Esophagus mucosa (tissue), 1 donor: ENCODE results near the gene NTRK1. TPM values are rescaled to one million over a fixed set of nuclear protein-coding genes. Genes with fewer than 3 reads are reported as not detected.

Experiments used
- ATAC-seq: fragments of 200-7000 bp; cut with Tn5 transposase; one replicate; pipeline ENCODE4 v1.9.1; 2020
- total RNA-seq: library from RNA; stranded (reverse); gene quantifications from one replicate; pipeline ENCODE4 v1.2.4, GENCODE V29; 2023
- donor health status: DM: yes; HTN: yes; CAD: no.

Gene NTRK1
- total RNA-seq, 1 donor from 2014 or later = 0.16 TPM

DNA sequence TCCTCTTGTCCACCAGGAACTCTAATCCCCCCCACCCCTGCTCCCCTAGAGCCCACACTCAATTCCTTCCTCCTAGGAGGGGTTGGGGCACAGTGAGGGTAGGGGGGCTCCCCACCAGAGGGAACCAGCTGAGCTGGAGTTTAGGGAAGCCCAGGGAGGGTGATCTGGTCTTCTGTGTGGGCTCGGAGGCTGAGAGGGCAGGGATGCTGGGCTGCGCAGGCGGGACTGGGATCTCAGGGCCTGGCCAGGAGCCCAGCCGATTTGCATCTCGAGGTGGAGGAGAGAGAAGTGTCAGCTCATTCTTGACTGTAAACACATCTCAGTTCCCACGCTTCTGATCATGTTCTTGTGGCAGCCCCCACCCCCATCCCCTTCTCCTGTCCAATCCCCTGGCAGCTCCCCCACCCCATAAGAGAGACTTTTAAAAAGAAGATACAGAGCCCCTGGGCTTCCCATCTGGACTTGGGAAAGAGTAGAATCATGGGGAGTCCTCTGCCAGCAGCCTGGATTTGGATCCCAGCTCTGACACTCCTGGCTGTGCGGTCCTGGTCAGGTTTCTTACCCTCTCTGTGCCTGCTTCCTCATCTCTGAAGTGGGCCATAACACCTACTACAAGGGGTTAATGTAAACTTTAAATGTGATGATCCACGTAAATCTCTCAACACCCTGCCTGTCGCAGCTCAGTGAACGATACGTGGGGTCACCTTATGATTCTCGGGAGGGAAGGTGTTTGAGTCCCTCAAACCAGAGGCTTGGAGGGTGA is 39.5 kb downstream of the NTRK1 start:
- no peak for ATAC-seq

DNA sequence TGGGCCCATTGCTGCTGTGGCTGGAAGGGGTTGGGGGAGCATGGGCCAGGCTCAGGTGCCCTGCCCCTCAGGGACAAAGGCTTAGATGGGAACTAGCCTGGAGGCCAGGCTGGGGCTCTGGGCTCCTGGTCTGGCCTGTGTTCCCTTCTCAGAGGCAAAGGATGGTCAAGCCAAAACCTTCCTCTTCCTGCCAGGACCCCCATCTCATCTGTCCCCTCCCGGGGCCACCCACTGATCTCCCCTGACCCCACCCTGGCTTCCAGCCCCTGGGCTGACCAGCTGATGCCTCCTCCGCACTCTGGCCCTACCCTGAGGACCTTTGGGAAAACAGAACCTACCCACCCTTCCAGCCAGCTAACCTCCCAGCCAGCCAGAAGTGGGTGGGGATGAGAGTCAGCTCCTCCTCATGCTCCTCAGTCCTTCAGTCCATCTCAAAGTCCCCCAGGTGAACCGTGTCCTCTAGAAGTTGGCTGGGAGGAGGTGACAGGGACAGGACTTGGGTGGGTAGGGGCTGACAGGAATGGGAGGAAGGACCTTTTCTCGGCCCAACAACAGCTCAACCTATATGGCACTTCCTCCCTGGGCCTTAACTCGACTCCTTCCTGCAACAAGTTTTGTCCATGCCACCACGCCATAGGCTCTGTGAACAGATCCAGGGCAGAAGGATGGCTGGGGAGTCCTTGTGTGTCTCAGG is 40.4 kb downstream of the NTRK1 start:
- ATAC-seq = no peak

- ATAC-seq = no peak
Measured at GRCh38 chr1:156901590-156901900, 40.9 kb downstream of the NTRK1 start.

DNA sequence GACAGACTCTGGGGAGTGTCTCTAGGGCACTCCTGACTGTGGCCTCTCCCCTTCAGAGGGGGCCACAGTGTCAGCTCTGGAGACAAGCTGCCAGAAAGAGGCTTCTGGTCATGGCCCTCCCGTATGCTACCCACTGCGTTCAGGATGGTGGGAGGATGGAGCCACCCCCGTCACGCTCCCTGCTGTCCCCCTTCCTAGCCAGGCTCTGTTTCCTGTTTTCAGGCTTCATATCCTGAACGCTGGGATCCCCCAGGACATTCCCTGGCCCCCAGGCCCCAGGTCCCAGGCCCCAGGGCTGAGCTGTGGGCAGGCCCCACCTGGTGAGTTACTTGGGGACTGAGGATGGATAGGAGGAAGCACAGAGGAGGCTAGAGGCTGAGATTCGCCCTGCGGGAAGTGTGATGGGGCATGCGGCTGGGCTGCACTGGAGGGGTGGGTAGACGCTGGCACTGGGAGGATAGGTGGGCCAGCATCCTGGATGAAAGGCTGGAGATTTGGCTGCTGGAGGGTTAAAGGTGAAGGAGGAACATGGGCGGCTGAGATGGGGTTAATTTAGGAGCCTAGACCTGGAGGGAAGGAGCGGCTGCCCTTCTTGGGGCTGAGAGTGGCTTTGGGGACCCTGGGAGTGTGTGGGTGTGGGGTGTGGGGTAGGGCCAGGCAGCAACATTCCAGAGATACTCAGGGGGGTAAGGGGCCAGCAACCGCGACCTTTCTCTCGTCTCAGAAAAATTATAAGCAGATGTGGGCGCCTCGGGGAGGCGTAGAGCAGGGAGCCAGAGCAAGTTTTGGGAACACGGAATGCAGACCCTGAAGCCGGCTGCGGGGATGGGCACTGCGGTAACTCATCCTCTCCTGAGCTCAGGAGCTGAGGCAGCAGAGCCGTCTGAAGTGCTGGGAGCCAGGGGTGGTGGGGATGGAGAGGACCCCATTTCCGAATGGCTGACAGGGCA is 41.6 kb downstream of the NTRK1 start:
- ATAC-seq = no peak

DNA sequence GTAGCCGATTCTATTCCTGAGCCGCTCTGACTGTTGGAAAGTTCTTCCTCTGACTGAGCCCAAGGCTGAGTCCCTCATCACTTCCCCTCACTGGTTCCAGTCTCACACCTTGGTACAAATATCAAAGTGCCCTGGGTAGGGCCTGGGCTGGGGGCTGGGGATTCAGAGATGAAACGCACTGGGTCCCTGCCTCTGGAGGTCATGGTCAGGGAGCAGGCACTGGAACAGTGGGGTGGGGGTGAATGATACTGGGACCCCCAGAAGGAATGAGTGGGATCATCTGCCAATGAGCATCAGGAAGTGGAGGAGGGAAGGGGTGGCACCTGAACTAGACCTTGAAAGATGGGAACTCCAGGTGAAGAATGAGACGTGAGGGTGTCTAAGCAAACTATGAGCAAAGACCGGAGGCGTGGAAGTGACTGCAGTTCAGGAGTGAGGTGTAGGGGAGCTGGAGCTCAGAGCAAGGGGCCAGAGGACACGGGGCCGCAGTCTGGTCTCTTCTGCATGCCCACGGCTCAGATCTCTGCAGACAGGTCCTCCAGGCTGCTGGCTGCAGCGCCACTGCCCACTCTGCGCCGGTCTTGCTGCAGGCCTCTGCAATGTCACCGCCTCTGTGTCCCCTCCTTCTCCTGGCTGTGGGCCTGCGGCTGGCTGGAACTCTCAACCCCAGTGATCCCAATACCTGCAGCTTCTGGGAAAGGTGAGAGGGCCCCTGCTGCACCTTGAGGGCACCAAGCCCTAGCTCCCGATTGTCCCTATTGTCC is 42.8 kb downstream of the NTRK1 start:
- no peak for ATAC-seq

DNA sequence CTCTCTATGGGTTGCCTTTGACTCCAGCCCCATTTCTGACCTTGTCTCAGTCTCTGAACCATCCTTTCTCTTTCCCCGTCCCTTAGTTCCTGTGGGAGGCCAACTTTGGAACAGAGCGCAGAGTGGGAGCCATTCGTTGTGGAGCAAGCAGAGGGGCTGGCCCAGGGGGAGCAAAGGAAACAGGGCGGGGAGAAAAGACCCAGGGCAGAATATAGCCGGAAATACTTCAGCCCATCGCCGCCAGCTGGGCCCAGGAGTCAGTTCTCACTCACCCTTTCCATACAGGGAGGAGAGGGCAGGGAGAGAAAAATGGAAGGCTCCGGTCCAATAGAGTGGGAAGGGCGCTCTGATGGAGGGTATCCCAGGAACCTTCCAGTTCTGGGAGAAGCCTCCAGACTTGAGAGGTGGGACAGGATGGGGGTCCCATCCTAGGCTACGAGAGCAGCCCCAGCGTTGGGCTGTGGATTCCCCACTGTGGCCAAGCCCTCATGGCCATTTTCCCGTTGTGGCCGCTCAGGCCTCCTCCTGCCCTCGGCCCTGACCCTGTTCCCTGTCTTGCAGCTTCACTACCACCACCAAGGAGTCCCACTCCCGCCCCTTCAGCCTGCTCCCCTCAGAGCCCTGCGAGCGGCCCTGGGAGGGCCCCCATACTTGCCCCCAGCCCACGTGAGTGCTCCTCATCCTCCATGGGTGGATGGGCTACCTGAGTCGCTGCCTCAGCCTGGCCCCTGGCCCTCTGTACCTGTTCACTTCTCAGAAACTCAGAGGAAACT is 43.7 kb downstream of the NTRK1 start:
- ATAC-seq = no peak

- ATAC-seq = no peak
Measured at GRCh38 chr1:156905176-156905575, 44.5 kb downstream of the NTRK1 start.

- no peak for ATAC-seq
Measured at GRCh38 chr1:156905651-156906050, 45.0 kb downstream of the NTRK1 start.

GRCh38 chr1:156906206-156906906 is 45.7 kb downstream of the NTRK1 start:
- ATAC-seq = no peak

- peak; percentile 27 for ATAC-seq
Measured at GRCh38 chr1:156908541-156908940, 47.9 kb downstream of the NTRK1 start.

GRCh38 chr1:156908955-156909354 is 48.3 kb downstream of the NTRK1 start:
- ATAC-seq = no peak

GRCh38 chr1:156909671-156910070 is 49.0 kb downstream of the NTRK1 start:
- ATAC-seq = no peak

- no peak for ATAC-seq
Measured at GRCh38 chr1:156910309-156910782, 49.7 kb downstream of the NTRK1 start.

DNA sequence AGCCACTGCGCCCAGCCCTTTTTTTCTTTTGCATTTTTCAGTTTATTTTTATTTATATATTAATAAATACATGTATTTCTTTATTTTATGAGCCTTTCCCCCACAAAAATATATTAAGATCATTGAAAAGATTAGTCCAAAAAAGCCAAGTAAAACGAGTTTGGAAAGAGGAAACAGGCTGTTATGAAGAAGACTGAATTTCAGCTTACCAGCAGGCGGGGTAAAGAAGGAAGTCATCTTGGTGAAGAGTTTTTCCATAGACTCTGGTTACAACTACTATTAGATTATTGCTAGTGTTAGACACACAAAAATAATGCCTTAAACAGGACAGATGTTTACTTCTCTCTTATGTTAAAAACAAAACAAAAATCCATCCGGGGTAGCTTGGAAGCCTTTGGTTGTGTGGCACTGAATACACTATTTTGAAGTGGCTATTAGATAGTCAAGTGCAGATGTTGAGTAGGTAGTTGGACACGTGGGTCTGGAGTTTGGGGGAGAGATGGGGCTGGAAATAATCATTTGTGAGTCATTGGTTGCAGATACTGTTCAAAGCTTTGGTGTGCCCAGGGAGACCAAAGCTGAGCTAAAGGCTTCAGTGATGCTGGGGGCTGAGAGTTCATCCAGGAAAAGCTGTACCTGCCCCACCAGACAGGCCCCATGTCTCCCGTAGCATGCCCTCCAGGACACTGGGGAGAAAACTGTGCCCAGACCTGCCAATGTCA is 51.1 kb downstream of the NTRK1 start:
- ATAC-seq = no peak

- no peak for ATAC-seq
Measured at GRCh38 chr1:156912310-156912709, 51.6 kb downstream of the NTRK1 start.

DNA sequence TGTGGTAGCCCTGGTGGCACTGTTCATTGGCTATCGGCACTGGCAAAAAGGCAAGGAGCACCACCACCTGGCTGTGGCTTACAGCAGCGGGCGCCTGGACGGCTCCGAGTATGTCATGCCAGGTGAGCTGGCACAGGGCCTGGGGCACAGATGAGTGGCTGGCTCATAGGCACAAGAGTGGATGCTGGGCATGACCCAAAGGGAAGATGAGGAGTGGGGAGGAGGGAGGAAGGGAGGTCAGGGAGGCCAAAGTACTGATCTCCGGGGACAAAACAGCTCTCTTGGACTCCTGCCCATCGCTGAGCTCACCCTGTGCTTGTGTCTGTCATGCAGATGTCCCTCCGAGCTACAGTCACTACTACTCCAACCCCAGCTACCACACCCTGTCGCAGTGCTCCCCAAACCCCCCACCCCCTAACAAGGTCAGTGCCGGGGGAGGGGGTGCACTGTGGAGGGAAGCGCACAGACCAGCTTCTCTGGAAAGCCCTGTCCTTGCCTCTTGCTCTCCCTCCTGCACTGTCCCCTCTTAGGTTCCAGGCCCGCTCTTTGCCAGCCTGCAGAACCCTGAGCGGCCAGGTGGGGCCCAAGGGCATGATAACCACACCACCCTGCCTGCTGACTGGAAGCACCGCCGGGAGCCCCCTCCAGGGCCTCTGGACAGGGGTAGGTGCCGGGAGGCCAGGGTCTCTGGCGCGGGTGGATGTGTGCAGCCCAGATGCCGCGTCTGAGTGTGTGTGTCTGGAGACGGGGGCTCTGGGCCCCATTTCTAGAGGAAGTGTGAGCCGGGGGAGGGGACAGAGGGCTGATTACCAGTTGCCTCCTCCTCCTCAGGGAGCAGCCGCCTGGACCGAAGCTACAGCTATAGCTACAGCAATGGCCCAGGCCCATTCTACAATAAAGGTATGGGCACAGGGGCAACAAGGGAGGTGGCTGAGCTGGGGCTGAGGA is 52.5 kb downstream of the NTRK1 start:
- no peak for ATAC-seq

- no peak for ATAC-seq
Measured at GRCh38 chr1:156913809-156914387, 53.2 kb downstream of the NTRK1 start.

DNA sequence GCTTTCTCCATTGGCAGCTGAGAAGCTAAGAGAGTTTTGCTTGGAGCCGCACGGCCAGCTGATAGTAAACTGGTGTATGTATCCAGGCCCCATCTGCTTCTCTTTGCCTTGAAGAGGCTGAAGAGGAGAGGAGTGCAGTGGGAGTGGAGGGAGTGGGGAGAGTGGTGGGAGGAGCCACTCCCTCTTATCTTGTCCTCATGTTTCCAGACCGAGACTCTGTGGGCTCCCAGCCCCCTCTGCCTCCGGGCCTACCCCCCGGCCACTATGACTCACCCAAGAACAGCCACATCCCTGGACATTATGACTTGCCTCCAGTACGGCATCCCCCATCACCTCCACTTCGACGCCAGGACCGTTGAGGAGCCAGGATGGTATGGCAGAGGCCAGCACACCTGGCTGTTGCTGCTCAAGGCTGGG is 53.8 kb downstream of the NTRK1 start:
- ATAC-seq = no peak
